H1 (cell line): ENCODE data around the gene SUSD5. TPM values are rescaled to one million over a fixed set of nuclear protein-coding genes. Genes with fewer than 3 reads are reported as not detected.

Experiments used
- ASH2L ChIP-seq: fragments of 200-600, 300-600 bp; sonication (generic); IDR thresholded peaks from one replicate; pipeline ENCODE4 v1.7.1; 2017; ENCODE audit warnings: low read length
- SP1 ChIP-seq: IDR thresholded peaks from 2 replicates; pipeline ENCODE4 v1.6.1; 2011; ENCODE audit warnings: low read depth, low read length
- TCF12 ChIP-seq: IDR thresholded peaks from 2 replicates; pipeline ENCODE4 v1.6.1; 2011; ENCODE audit warnings: low read depth, mild to moderate bottlenecking, low read length
- polyA plus RNA-seq, 7 experiments: library from polyadenylated mRNA; depleted of rRNA in 3 of 7; stranded (reverse) in 5 of 7; unstranded in 2 of 7; fragments of >200 nt in 5 of 7; fragments of 200-250 nt in 2 of 7; gene quantifications; 1 replicate in 5 of 7; 2 replicates in 1 of 7; 4 replicates in 1 of 7; pipeline versions ENCODE4 v1.2.1 to v1.2.3, GENCODE V29; 2011 to 2013; ENCODE audit warnings: missing spikeins in 2 of 7, mixed read lengths in 2 of 7
- total RNA-seq: library from RNA; stranded (reverse); fragmentation: NEBNext Ultra II Directional; extraction: Animal tissue kit (Norgen Biotek cat#: 25700); gene quantifications from 2 replicates; pipeline ENCODE4 v1.2.1, GENCODE V29; 2021
- TF ChIP-seq, protein P1 (sequence below), 3 experiments: IDR thresholded peaks; 1 replicate in 2 of 3; 2 replicates in 1 of 3; pipeline versions ENCODE4 v1.5.1 to v1.6.1; 2011; ENCODE audit warnings: low read length in 3 of 3, mild to moderate bottlenecking in 3 of 3, inconsistent platforms in 2 of 3, low read depth in 1 of 3, moderate library complexity in 1 of 3; ENCODE audit not compliant: insufficient read depth in 1 of 3; ENCODE audit errors: control extremely low read depth in 1 of 3

SUSD5 gene
- total and polyA plus RNA-seq, 2 of the 8 experiments (the other 6 are each of a cell fraction or from before 2014, with no cell fraction given): 0.92 to 3.3 TPM

DNA sequence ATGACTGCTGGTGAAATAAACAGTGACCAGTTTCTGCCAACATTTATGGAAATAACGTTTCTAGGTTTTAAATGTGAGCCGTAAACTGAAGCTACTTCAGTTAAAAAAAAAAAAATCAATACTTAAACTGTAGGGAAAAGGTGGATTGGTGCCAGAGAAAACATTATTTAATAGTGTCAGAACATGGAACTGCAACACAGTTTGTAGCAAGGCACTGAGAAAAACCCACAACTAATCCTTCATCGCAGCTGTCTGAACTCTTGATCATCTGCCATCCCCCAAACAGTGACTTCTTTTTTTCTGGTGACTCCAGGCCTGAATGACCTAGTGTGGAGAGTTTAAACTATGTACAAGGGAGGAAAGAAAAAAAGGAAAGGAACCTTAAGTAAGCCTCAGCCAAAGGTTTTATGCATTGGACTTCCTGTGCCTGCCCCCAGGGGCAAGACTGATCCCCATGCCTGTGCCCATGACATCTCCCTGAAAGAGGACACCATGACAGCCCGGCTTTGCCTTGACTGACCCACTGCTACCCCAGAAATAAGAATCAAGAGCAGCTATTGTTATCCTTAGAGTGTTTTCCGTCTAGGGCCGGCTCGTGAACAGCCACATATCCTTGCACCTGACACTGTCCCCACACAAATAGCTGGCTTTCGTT is 71.7 kb downstream of the SUSD5 start (continued):
- TF ChIP-seq, protein P1, sequence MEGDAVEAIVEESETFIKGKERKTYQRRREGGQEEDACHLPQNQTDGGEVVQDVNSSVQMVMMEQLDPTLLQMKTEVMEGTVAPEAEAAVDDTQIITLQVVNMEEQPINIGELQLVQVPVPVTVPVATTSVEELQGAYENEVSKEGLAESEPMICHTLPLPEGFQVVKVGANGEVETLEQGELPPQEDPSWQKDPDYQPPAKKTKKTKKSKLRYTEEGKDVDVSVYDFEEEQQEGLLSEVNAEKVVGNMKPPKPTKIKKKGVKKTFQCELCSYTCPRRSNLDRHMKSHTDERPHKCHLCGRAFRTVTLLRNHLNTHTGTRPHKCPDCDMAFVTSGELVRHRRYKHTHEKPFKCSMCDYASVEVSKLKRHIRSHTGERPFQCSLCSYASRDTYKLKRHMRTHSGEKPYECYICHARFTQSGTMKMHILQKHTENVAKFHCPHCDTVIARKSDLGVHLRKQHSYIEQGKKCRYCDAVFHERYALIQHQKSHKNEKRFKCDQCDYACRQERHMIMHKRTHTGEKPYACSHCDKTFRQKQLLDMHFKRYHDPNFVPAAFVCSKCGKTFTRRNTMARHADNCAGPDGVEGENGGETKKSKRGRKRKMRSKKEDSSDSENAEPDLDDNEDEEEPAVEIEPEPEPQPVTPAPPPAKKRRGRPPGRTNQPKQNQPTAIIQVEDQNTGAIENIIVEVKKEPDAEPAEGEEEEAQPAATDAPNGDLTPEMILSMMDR (IDR thresholded peaks at IDR 0.05; ENCODE audit: control extremely low read depth in 1 of 3, insufficient read depth in 1 of 3, low read depth in 1 of 3, low read length in 3 of 3): no peak
- TF ChIP-seq ASH2L (no peak), SP1 (no peak), TCF12 (no peak)
